HG03159 (cell line): ENCODE data around the gene AKR1B1.

Experiments used
- ATAC-seq: cut with Tn5 transposase; IDR thresholded peaks from one replicate; pipeline ENCODE4 v1.9.1; 2021; ENCODE audit warnings: mild to moderate bottlenecking, moderate library complexity; ENCODE audit not compliant: unreplicated experiment

AKR1B1 gene

DNA sequence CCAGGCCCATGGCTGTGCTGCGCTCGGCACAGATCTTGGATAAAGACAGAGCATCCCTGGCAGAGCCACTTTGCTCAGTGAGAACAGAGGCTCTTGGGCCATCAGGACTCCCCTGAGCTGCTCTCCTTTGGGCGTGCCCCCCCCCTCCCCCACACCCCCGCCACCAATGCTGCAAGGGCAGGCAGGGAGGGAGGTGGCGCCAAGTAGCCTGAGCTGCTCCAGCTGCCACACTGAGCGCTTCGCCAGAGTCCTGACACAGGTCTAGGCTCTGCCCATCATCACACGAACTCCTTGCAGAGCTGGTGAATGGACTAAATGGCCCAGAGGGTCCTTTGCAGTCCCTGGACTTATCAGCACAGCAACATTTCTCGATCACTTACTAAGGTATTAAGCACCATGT, 12.5 kb downstream of the AKR1B1 start:
- no peak for ATAC-seq

DNA sequence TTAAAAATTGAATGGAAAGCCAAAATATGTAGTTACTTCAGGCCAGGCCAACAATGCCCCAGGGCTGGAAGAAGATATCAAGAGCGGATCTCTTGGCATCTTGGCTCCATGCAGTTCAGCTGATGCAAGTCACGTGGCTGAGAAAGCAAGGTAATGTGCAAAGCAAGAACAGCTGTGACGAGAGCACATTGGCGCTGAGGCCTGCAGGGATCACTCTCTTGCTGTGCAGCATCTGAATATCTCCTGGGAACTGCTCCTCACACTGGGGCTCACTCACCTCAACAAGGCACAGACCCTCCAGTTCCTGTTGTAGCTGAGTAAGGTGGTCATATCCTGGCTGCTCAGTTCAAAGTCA, 14.0 kb downstream of the AKR1B1 start:
- no peak for ATAC-seq

DNA sequence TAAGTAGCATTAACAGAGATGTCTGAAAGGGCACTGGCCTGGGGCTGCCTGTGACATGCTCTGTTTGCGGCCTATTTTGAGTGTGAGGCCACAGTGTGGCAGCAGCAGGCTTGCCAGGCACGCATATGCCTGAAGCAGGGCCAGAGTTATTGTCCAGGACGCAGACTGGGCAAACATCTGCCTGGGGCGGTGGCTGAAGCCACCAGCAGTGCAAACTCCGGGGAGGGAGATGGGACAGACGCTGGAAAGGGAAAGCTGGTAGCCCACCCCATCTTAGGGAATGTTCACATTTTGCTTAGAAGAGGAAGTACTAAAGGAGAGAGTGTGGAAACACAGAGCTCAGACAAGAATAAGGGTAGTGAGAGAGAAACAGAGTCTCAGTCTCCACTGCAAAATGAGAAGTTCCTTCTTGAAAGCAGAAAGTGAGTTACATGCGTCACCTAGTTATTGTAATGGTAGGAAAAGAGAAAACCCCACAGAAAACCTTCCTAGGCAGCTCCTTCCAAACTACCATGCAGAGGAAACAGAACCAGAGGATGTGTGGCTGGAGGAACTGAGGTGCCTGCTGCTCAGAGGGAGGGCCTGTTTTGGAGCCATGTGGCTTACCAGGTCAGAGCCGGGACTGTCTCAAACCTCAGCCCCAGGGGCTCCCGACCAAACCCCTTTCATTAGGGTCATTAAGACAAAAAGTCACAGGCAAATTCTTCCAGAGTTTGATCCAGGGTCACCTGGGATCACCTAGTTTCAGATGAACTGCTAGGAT, 14.5 kb downstream of the AKR1B1 start:
- ATAC-seq: no peak

DNA sequence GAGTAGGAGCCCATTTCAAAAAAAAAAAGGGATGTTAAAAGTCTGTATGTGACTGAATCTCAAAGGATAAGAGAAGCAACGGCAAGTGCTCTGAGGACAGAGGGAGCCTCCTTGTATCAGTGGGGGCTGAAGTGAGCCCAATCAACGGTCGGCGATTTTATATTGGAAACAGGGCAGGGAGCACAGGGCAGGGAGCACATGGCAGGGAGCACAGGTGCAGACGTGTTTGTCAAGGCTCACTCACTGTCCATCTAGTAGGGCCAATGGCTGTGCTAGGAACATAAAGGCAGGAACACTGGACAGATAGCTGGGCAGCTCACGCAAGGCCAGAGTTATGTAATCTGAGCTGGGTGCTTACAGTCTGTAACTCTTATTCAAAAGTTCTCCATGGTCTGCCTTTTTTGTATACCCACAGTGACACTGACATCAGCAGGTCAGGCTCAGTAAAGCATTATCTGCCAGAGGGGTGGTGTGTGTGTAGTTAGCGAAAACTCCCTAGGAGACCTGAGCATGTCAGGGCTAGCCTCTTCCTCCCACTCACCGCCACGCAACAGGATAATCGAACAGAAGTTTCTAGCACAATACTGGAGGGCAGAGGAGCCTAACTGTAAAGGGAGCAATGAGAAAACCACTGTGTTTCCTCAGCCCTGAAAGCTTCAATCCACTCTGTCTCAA, 15.4 kb downstream of the AKR1B1 start:
- ATAC-seq: no peak

DNA sequence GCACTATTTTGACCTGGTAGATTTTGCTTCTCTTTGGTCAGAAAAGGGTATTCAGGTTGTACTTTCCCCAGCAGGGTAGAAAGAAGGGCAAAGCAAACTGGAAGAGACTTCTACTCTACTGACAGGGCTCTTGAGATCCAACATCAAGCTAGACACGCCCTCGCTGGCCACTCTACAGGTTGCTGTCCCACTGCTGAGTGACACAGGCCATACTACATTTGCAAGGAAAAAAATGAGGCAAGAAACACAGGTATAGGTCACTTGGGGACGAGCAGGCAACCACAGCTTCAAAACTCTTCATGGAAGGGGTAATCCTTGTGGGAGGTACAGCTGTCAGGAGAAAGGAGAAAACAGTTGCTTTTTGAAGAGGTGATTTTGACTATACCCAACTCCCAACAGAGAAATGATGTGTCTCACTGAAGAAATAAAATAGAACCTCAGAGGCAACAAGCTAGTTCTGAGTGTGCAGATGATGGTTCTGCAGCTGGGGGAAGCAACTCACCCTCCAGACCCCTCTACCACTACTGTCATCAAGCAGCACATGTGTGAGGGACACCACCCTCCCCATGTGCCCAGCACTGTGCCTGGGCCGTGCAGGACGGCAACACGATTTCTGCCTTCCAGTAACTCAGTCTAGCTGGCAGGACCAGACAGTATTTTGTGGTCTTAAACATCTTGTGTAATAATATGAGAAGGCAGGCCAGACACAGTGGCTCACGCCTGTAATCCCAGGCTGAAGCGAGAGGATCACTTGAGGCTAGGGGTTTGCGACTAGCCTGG, 16.3 kb downstream of the AKR1B1 start:
- ATAC-seq: no peak

DNA sequence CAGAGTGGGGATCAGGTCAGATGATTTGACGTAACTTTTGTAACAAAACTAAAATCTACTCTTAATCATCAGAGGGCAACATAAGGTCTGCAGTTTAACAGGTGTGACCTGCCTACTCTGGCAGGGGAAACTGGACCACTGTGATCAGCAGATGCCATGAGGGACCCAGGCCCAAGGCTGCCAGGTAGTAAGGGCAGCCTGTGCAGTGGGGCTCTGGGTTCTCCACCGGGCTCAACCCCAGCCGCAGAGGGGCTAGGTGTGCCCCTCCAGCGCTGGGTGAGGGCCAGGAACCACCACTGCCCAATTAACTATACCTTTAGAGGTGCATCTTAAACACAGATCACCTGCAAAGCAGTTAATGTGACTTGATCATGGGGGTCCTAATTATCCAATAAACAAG, 17.6 kb downstream of the AKR1B1 start:
- ATAC-seq: no peak

DNA sequence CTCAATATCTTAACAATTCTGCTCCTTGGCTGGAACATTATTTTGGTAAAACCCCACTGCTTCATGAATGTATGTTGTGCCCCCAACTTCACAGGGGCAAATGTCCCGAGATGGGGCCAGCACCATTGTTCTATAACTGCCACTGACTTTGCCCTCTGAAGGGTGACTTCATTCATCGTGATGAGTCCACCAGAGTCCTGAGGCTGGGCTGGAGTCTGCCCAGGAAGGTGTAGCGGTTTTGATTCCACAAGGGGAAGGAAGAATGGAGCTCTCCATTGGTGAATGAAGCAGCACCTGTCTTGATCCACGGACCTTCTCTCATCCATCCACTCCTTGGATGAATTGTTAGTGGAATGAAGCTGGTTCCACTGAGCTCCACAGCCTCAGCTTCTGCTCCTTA, 18.4 kb downstream of the AKR1B1 start:
- no peak for ATAC-seq

DNA sequence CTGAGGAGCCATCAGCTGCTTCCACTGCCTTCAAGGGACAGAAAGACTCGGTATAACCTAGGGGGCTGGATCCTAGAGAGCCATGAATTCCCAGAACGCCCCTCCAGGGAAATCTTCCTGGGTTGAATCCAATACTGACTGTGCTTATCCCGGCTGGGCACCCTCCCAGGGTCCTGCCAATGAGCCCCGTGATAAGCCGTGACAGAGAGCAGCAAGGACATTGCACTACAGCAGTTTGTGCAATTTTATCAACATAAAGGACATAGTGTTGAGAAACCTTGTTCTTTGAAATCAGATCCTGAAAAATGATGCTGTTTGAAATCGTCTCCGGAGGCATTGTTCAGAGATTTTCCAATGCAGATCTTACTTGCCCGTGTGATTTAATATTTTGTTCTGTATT, 18.8 kb downstream of the AKR1B1 start:
- no peak for ATAC-seq

DNA sequence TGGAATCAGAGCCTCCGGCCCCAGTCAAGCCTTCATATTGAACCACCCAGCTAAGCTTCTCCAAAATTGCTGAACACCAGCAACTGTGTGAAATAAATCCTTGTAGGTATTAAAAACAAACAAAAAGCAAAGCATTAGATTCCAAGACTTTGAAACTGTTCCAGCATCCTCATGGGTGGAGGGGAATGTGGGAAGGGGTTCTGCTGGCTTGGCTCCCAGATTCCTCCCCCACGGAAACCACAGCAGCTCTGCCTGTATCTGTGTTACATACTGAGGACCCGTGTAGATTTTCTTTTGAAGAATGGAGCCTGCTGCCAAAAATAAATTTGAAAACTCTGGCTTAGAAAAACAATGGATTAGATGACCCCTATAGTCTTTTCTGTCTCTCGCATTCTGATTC, 20.0 kb downstream of the AKR1B1 start:
- ATAC-seq: no peak

DNA sequence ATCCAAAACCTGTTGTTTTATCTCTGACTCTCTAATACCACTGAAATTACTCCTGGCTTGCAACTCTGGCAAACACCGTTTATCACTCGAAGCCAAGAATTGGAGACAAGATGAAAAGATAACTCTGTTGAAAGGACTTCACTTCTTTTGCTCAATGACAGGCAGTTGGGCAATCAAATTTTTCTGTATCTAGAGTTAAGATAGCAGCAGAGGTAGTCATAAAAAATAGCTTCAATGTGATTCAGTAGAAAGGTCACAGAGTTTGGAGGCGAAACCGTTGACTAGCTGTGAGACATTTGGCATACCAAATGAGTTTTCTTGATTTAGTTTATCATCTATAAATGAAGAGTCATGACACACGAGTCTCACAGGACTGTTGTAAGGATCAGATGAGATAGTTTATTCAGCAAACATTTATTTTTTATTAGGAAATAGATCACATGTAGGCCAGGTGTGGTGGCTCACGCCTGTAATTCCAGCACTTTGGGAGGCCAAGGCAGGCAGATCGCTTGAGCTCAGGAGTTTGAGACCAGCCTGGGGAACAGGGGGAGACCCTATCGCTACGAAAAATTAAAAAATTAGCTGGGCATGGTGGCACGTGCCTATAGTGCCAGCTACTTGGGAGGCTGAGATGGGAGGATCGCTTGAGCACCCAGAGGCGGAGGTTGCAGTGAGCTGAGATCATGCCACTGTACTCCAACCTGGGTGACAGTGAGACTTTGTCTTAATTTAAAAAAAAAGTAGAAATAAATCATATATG, 23.6 kb downstream of the AKR1B1 start:
- ATAC-seq: no peak

DNA sequence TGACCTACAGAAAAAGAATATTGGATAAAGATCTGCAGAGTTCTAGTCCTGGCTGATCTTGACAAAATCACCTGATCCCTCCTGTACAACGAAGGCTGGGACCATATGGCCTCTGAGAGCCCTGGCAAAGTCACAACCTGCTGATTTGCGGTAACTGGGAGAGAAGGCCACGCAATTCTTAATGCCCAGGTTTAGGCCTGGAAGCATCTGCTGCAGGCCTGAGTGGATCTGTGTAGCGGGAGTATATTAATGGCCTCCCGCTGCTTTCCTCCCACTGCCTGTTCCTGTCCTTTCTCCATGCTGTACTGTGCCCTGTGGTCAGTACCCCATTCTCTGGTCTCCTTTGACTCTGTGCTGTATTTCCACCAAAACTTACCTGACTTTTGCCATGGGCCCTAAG, 24.2 kb downstream of the AKR1B1 start:
- no peak for ATAC-seq

DNA sequence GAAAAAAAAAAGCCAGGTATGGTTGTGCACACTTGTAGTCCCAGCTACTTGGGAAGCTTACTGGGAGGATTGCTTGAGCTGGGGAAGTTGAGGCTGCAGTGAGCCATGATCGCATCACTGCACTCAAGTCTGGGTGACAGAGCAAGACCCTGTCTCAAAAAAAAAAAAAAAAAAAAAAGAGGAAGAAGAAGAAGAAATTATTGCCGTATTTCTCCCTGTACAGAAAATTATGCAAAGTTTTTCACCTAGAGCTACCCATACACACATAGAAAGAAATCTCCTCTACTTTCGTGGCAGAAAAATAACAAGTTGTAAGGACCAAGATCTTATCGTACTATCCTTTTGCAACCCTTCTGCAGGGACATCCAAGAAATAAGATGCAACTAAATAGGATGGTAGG, 25.5 kb downstream of the AKR1B1 start:
- no peak for ATAC-seq

DNA sequence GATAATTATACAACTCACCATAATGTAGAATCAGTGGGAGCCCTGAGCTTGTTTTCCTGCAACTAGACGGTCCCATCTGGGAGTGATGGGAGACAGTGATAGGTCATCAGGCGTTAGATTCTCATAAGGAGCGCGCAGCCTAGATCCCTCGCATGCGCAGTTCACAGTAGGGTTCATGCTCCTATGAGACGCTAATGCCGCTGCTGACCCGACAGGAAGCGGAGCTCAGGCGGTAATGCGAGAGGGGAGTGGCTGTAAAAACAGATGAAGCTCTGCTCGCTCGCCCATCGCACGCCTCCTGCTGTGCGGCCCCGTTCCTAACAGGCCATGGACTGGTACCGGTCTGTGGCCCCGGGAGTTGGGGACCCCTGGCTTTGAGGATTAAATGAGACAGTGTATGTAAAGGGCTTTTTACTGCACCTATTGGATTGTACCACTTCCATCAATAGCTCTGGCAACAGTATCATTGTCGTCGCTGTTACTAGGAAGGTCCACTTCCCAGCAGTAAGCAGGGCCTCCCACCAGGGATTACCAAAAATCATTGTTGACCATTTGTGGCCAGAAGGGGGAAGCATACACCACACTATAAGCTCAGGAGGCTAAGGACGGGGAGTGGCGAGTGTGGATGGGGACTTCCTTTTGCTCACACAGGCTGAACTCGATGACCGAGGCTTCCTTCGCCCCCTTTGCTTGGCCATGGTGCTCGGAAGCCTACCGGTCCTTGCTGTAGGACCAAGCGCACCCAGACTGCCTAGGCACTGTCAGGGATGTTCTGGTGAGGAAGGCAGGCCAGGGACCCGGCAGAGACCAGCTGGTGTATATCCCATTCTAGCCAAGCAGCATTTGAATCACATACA, 26.4 kb downstream of the AKR1B1 start:
- ATAC-seq: peak; percentile 96

DNA sequence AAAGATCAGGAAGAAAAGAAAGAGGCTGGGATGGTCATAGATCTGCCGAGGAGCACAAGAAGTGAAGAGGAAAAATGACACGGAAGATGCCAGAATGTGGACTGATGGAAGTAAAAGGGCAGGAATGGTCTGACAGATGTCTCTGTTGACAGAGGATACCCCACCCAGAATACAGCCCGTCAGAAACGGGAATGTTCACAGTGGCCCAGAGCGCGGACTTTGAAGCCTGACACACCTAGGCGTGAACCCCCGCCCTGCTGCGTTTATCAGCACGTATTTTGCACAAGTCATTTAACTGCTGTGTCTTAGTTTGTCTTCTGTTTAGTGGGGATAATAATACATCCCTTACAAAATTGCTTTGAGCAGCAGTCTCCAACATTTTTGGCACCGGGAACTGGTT, 27.1 kb downstream of the AKR1B1 start:
- no peak for ATAC-seq

DNA sequence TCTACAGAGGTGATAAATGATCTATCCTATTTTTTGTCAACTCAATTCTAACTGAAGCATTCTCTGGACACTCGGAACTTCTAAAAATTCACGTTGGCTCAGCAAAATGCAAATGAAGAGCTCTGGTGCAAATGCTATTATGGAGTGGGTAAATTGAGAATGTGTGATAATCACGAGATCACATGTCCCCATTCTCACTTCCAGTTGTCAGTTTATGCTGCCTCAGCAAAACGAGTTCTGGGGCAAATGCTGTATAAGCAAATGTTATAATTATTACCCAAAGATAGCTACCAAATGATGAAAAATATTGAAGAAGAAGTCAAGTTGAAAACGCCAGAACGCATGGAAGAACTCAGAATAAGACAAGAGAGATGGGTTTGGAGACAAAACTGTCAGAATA, 29.4 kb downstream of the AKR1B1 start:
- ATAC-seq: no peak

DNA sequence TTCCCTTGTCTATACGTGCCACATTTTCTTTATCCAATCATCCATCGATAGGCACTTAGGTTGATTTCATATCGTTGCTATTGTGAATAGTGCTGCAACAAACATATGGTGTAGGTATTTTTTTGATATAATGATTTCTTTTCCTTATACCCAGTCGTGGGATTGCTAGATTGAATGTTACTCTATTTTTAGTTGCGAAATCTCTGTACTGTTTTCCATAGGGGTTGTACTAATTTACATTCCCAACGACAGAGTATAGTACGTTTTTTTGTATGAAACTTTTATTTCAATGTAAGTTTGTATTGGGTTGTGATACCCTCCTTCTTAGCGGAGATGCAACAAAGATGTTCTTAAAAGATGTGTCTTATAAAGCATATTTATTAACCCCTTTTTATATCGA, 30.0 kb downstream of the AKR1B1 start:
- ATAC-seq: no peak

DNA sequence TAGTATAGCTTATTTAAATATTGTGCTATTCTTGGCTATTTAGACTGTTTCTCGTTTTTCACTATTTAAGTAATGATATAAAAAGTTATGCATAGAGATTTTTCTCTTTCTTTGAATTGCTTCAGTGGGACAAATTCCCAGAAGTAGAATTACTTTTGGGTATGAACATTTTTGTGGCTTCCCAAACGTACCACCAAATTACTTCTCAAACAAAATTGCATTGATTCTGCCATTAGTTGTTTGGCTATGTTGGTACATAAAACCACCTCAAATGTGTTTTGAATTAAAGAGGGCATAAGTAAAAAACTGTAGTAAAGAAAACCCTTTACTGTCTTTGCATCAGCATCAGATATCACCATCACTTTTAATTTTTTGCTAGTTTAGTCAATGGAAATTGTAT, 31.0 kb downstream of the AKR1B1 start:
- ATAC-seq: no peak

DNA sequence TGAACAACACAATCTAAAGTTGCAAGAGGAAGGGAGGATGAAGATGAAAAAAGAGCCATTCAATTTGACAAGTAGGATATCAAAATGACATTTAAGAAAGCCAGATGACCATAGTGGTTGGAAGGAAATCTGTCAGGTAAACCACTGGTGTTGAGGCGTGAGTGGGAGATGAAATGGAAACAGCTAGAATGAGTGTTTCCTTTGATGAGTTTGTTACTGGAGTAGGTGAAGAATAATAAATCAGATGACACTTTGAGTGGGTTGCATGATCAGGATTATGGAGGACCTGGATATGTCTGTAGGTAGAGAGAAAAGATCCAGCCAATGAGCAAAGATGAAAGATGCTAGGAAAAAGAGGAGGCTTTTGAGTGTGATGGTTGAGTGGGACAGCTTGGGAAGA, 33.1 kb downstream of the AKR1B1 start:
- ATAC-seq: no peak

DNA sequence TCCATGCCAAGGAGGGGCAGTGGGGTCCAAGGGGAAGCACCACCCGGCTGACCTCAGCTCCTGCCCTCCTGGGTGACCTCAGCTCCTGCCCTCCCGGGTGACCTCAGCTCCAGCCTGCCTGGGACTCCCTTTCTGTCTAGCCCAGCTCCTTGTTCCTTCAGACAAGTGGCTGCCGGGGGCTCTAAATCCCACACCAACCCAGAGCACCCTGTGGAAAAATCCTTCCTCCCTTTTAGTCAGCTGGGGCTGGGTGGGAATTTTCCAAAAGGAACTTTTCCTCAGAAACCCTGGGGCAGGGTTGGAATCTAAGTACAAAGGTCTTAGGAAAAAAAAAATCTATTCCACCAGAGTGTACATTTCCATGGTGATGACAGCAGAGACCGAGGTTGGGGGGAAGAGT, 36.3 kb downstream of the AKR1B1 start:
- ATAC-seq: no peak

DNA sequence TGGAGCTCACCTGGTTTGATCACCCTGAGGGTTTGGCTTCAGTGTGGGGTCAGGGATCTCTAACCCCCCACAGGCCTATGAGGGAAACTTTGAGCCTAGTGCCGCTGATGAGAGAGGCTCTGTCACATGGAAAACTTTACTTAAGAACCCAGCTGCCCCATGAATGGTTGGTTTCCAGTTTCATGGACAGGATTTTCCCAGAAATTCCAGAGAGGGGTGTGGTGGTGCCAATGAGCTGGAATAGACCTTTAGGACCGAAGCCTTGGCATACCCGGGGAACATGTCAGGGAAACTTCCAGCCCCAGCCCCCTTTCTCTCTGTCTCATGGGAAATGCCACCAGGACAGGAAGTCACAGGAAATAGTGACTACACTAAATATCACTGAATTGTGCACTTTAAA, 36.9 kb downstream of the AKR1B1 start:
- ATAC-seq: no peak
